HG02840 (cell line): ENCODE measurements around the gene CLCF1.
"Not testable (repeated sequence)": the region's sequence is repeated elsewhere in the genome, so short reads cannot be mapped to it uniquely, and the experiment has no call there.

Experiments used
- ATAC-seq: cut with Tn5 transposase; IDR thresholded peaks from one replicate; pipeline ENCODE4 v1.9.1; 2021; ENCODE audit warnings: mild to moderate bottlenecking, moderate library complexity, moderate number of reproducible peaks; ENCODE audit not compliant: unreplicated experiment, low FRiP score

The CLCF1 gene

DNA sequence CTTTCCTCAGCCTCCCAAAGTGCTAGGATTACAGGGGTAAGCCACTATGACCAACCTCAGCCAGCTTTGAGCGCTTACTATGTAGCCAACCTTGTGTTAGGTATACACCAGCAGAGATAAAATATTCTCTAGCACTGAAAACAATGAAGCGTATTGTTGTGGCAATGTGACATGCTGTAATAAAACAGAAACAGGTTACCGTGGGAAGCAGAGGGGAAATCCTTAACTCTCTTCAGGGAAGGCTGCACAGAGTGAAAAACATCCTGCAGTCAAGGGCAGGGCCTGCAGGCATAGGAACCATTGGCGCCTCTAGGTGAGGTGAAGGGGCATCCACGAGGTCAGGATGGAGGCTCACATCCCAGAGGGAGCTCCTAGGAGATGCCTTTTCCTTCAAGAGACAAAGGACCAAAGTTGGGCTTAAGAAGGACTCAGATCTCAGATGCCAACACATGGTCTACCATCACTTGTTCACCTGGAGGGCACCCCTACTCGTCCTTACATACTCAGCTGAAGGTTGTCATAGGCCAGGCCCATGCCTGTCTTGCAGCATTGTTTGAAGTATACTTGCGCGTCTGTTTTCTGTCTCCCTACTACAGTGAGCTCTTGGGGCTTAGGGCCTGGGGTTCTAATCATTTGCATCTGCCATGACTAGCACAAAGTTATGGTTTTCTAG is 28.0 kb downstream of the CLCF1 start:
- no peak for ATAC-seq

DNA sequence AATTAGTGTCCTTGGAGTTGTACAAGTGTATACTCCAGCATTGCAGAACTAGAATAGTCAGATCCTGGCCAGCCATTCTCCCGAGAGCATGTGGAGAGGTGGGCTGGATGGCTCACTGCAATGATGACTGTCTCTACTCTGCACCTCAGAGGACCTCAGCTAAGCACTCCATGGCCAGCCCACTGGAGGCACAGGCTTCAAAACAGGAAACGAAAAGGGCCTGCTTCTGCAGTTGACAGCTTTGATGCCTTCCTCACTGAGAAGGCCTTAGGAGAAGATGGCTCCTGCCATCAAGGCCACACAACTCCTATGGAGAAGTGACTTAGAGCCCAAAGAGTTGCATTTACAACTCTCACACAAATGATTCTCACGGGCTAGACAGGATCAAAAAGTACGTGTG is 29.1 kb downstream of the CLCF1 start:
- ATAC-seq: no peak

DNA sequence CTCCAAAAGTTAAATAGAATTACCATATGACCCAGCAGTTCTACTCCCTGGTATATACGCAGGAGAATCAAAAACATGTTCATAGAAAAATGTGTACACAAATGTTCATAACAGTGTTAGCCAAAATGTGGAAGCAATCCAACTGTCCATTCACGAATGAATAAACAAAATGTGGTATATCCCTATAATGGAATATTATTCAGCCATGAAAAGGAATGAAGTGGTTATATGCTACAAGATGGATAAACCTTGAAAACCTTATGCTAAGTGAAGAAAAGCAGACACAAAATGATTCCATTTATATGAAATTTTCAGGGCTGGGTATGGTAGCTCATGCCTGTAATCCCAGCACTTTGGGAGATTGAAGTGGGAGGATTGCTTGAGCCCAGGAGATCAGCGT is 36.1 kb downstream of the CLCF1 start:
- no peak for ATAC-seq

DNA sequence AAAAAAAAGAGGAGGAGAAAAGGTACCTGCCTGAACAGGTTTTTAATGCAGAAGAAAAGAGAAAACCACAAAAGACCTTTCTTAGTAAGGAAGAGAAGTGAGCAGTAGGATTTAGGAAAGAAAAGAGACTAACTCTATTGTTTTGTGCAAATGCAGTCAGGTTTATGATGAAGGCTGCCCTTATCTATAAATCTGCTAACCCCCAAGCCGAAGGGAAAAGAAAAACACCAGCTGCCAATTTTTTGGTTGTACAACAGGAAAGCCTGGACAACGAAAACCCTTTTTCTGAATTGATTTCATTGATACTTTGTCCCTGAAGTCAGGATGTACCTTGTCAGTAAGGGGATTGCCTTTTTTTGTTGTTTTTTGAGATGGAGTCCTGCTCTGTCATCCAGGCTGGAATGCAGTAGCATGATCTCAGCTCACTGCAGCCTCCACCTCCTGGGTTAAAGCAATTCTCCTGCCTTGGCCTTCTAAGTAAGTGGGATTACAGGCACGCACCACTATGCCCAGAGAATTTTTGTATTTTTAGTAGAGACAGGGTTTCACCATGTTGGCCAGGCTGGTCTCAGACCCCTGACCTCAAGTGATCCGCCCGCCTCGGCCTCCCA is 41.2 kb downstream of the CLCF1 start:
- no peak for ATAC-seq

DNA sequence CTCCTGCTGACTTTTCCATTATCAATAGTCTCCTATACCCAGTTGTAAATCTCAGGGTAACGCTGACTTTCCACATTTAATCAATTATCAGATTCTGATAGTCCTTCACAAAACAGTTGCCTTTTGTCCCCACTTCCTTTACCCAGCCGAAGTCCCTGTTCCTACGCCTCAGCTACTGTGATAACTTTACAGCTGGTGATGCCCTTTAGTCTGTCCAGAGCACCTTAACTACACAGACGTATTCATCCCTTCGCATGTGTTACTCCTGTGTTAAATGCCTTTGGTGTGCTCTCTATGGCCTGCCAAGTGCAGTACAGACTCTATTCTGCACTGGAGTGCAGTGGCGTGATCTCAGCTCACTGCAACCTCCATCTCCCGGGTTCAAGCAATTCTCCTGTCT is 49.9 kb downstream of the CLCF1 start:
- no peak for ATAC-seq

DNA sequence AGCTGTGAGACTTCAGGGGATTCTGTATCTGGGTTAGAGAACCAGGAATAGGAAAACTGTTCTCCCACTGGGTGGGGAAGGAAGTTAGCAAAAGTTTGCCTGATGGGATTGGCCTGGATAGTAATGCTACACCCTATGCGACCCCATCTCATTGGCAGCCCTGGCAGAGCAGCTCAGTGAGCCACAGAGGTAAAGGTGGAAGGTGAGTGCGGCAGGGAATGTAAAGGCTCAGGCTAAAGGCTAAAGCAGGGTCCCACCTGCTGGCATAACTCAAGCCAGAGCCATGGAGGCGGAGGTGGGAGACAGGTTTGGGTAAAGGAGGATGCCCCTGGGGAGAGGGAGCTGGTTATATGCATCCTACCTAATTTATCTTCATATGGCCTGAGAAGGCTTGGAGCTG is 51.3 kb downstream of the CLCF1 start:
- ATAC-seq: no peak

DNA sequence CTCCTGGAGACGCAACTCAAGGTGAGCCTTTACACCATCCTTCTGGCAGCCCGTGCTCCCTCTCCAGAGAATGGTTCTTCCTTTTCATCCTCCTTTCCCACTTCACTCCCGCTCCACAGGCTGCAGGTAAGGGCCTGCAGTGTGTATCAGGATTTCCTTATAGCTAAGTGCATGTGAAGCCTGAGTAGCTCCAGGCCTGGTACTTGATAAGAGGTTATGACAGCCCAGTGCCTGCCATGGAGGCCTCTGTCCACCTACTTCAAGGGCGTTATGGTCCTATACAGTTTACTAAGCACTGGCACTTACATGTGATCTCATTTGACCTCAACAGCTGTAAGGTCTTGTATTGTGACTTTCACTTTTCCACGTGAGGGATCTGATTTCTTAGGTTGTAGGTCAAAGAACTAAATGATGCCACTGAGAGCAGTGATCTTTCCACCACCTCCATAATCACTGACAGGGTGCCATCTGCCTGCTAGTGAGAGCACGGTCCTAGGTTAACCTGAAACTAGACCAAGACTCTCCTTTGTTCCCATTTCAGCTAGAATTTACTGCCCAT is 52.0 kb downstream of the CLCF1 start:
- ATAC-seq: no peak

DNA sequence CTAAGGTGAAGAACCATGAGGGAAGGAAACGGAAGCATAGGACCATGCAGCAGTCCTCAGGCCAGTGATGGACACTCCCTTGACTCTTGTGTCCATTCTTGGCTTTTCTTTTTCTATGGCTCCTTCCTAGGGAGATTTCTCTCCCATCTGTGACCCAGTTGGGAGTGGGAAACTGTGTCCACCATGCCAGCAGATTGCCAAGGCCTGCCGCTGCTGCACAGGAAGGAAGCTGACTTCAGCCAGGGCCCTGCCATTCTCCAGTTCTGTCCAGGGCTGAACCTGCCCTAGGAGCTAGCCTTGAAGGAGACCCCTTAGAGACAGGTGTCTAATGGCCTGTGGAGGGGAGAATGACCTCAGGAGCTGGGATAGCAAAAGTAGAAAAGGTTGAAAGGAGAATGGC is 52.7 kb downstream of the CLCF1 start:
- ATAC-seq: no peak

DNA sequence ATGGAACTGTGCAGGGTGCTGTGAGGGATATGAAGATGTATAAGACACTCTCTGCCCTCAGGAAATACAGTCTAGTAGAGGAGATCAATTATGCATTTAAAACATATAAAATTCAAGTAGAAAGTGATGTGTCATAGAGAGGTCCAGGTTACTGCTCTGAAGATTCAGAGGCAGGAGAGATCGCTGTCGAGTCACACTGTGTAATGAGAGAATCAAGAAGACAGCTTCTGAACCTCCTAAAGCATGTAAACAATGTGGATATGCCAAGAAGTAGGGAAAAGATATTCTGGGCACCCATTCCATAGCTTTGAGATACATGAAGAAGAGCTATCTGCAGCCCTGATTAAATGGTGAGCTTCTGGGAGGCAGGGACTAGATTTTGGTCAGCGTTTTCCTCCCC is 53.4 kb downstream of the CLCF1 start:
- no peak for ATAC-seq

DNA sequence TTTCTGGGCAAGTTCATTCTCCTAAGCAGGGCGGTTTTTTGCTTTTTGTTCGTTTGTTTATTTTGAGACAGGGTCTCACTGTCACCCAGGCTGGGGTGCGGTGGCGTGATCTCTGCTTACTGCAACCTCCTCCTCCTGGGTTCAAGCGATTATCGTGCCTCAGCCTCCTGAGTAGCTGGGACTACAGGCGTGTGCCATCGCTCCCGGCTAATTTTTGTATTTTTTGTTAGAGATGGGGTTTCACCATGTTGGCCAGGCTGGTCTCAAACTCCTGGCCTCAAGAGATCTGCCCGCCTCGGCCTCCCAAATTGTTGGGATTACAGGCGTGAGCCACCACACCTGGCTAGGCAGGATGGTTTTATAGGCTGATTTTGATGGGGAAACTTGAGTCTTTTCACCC is 54.5 kb downstream of the CLCF1 start:
- ATAC-seq: not testable (repeated sequence)

DNA sequence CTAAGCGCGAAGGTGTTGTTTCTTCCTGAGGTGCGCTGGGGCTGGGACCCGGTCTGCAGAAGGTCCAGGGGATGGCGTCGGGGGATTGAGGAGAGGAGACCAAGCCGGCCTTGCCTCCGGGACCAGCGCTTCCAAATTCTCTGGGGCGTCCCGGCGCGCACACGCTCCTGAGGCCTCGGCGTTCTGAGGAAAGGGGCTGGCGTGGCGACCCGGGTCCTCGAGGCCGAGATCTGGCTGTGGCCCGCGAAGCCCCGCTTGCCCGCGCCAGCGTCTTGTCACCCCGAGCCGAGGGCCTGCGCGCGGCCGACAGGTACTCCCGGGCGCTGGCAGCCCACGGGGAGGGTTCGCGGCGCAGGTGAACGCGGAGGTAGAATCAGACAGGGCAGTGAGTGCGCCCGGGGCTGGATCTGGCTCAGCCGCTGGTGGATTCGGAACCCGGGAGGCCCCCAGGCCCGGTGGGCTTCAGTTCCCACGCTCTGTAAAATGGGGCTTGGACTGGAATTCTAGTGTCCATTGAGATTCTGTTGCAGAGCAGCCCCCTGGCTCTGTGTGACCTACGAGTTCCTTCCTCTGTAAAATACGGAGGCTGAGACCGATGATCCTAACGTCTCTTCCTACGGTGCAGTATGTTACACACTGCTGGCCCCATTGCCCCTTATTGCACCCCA is 55.4 kb downstream of the CLCF1 start:
- no peak for ATAC-seq

DNA sequence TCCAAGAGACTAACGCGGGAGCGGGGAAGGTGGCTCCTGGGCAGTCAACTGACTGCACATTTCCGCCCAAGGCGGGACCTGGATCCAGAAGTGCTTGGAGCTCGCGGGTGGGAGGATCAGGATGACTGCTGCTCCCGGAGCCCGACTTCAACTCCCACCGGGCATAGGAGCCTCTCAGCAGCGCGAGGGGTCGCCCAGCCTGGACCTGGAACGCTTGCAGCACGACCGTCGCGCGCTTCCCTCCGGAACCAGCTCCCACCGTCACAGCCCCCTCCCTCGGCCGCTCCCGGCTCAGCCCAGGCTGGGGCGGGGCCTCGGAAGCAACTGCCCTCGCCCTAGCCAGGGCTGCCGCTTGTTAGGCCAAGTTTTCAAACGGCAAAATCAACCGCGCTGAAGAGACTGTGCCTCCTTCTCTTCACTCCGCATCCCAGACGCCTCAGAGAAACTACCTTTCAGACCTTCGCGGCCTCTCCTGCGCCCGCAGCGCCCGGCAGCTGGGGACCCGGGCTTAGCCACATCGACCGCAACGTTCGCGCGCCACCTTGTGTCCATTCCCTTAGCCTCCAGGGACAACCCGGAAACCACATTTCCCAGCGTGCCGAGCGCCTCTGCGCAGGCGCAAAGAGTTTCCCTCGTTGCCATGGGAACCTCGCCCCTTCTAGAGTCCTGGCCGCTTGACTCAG is 56.1 kb downstream of the CLCF1 start:
- peak; percentile 92 for ATAC-seq

DNA sequence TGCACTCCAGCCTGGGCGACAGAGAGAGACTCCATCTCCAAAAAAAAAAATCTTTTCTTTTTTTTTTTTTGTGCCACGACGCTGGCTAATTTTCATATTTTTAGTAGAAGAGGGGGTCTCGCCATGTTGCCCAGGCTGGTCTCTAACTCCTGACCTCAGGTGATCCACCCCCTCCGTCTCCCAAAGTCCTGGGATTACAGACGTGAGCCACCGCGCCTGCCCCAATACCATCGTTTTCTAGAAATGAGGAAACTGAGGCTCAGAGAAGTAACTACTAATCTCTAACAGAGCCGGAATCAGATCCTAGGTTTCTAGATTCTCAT is 56.6 kb downstream of the CLCF1 start:
- ATAC-seq: peak; percentile 2

DNA sequence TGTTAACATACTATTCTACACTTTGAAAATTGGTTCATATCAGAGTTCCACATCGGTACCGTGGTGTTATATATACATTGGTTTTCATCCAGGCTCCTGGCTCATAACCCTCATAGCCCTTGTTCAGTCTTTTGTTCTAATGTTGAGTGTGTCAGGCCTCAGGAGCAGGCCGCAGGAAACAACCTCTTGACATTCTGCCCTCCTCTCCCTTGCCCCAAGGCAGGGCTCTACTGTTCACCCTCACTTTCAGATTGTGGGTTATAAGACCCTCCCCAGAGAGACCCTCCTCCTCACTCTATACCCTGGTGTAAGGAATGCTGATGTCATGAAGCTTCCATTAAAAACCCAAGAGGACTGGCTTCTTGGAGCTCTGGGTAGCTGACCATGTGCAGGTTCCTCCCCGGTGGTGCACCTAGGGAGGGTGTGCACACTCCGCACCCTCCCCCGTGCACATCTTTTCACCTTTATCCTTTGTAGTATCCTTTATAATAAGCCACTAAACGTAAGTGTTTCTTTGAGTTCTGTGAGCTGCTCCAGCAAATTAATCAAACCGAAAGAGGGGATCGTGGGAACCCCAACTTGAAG is 58.0 kb downstream of the CLCF1 start:
- ATAC-seq: no peak

DNA sequence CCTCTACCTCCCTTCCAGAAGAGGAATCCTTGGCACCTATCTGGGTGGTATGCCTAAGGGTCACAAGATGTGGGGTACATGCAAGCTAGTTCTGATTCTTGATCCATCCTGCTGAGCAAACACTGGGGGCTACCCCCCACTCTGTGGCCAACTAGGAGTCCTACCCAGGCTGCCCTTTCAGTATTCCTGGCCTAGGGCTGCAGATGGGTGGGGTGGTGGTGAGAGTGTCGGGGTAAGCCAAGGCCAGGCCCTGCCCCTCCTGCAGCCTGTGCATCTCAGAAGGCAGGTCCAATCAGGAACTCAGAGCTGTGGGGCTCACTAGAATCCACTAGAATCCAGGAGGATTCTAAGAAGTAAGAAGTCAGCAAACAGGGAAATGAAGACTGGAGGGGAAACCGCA is 59.2 kb downstream of the CLCF1 start:
- no peak for ATAC-seq
